ENCODE data around the gene CFHR2.
"Not testable (repeated sequence)": the region's sequence is repeated elsewhere in the genome, so short reads cannot be mapped to it uniquely, and the experiment has no call there.

The CFHR2 gene

GRCh38 chr1:196943568-196943967 is at the start of gene CFHR2:
Gene CFHR2, plus strand, starts transcription at chr1:196943738. Its CDS starts 143 bp downstream, at chr1:196943881.
- not testable (repeated sequence) for DNase-seq

- no peak for DNase-seq
Observed at GRCh38 chr1:196896355-196896754, 47.2 kb upstream of the CFHR2 start.

GRCh38 chr1:196897158-196897828 is 46.2 kb upstream of the CFHR2 start:
- no peak for DNase-seq

- DNase-seq: no peak
Observed at GRCh38 chr1:196902344-196902743, 41.2 kb upstream of the CFHR2 start.

- DNase-seq: no peak
Observed at GRCh38 chr1:196910215-196910614, 33.3 kb upstream of the CFHR2 start.

GRCh38 chr1:196912283-196912682 is 31.3 kb upstream of the CFHR2 start:
- DNase-seq: not testable (repeated sequence)

GRCh38 chr1:196926839-196927238 is 16.7 kb upstream of the CFHR2 start:
- DNase-seq: peak; percentile 23

GRCh38 chr1:196932853-196933252 is 10.7 kb upstream of the CFHR2 start:
- DNase-seq: not testable (repeated sequence)

- no peak for DNase-seq
Observed at GRCh38 chr1:196933531-196934189, 9.9 kb upstream of the CFHR2 start.

GRCh38 chr1:196941474-196941873 is 2.1 kb upstream of the CFHR2 start:
- DNase-seq: not testable (repeated sequence)

GRCh38 chr1:196951711-196952394 is 8.3 kb downstream of the CFHR2 start:
- peak; percentile 50 for DNase-seq

- DNase-seq: no peak
Observed at GRCh38 chr1:196954778-196955177, 11.2 kb downstream of the CFHR2 start.

- DNase-seq: no peak
Observed at GRCh38 chr1:196955926-196956325, 12.4 kb downstream of the CFHR2 start.

GRCh38 chr1:196960854-196961253 is 17.3 kb downstream of the CFHR2 start:
- DNase-seq: no peak

GRCh38 chr1:196970182-196970581 is 26.6 kb downstream of the CFHR2 start:
- DNase-seq: no peak

GRCh38 chr1:196976278-196976677 is 32.7 kb downstream of the CFHR2 start:
- no peak for DNase-seq

- no peak for DNase-seq
Observed at GRCh38 chr1:196977278-196977677, 33.7 kb downstream of the CFHR2 start, which contains the start of gene CFHR5. Gene CFHR5, plus strand, starts transcription at chr1:196977556. Its CDS starts 109 bp downstream, at chr1:196977665.

GRCh38 chr1:196980859-196981258 is 37.3 kb downstream of the CFHR2 start:
- DNase-seq: no peak

GRCh38 chr1:196982247-196982646 is 38.7 kb downstream of the CFHR2 start:
- DNase-seq: not testable (repeated sequence)

- DNase-seq: not testable (repeated sequence)
Observed at GRCh38 chr1:196991919-196992651, 48.5 kb downstream of the CFHR2 start.

GRCh38 chr1:196993916-196994315 is 50.4 kb downstream of the CFHR2 start:
- DNase-seq: no peak

- peak; percentile 46 for DNase-seq
Observed at GRCh38 chr1:196997423-196997822, 53.9 kb downstream of the CFHR2 start.

GRCh38 chr1:197001828-197002227 is 58.3 kb downstream of the CFHR2 start:
- no peak for DNase-seq

Measured in HCEC 1CT (cell line).